HEK293 (cell line): ENCODE data around the gene ASXL1.

Source experiments
- CTCF ChIA-PET: fragments of 350-600 bp; formaldehyde crosslinking; extraction: SDS; loops from one replicate; lab custom pipeline; 2021; ENCODE audit warnings: antibody characterized with exemption; lab: Yijun Ruan, JAX
- POLR2A ChIA-PET: fragments of 300-600 bp; formaldehyde crosslinking; extraction: SDS; loops from one replicate; lab custom pipeline; 2020; ENCODE audit warnings: antibody characterized with exemption, inconsistent platforms; lab: Yijun Ruan, JAX
- H3K27ac ChIP-seq: fragments of 200-500 bp; sonication (Bioruptor generic); 2 replicates; pipeline ENCODE4 v1.5.1; 2014; ENCODE audit warnings: low read depth, low read length, control low read depth, inconsistent platforms; ENCODE audit errors: extremely low read depth
- H3K36me3 ChIP-seq, 2 experiments: fragments of 200-500 bp in 1 of 2; sonication (Bioruptor generic) in 1 of 2; 1 replicate in 1 of 2; 2 replicates in 1 of 2; pipeline ENCODE4 v1.5.1; 2014 to 2017; ENCODE audit warnings: inconsistent platforms in 2 of 2, low read length in 2 of 2; ENCODE audit not compliant: control insufficient read depth in 2 of 2, insufficient read depth in 1 of 2
- H3K4me1 ChIP-seq: fragments of 200-500 bp; sonication (Bioruptor generic); 2 replicates; pipeline ENCODE4 v1.5.1; 2014; ENCODE audit warnings: mild to moderate bottlenecking, low read length, inconsistent platforms; ENCODE audit not compliant: control insufficient read depth, insufficient read depth
- H3K4me3 ChIP-seq: 2 replicates; pipeline ENCODE4 v1.5.1; 2011; ENCODE audit warnings: low read depth, mild to moderate bottlenecking, control low read depth, low read length, moderate library complexity
- H3K9me3 ChIP-seq: fragments of 200-500 bp; sonication (Bioruptor generic); 2 replicates; pipeline ENCODE4 v1.5.1; 2014; ENCODE audit warnings: low read depth, low read length, inconsistent platforms; ENCODE audit not compliant: control insufficient read depth, insufficient read depth
- GLI4 ChIP-seq: fragments of 450-650 bp; formaldehyde crosslinking; IDR thresholded peaks from 2 replicates; pipeline ENCODE4 v1.5.1; 2016; ENCODE audit warnings: missing biosample characterization, missing genetic modification characterization
- GLIS1 ChIP-seq: fragments of 450-650 bp; formaldehyde crosslinking; IDR thresholded peaks from 2 replicates; pipeline ENCODE4 v1.5.1; 2016; ENCODE audit warnings: missing biosample characterization, missing genetic modification characterization
- INSM2 ChIP-seq: fragments of 450-650 bp; formaldehyde crosslinking; IDR thresholded peaks from 2 replicates; pipeline ENCODE4 v1.5.1; 2016; ENCODE audit warnings: missing biosample characterization, missing genetic modification characterization
- KLF10 ChIP-seq: fragments of 450-650 bp; IDR thresholded peaks from 2 replicates; pipeline ENCODE4 v1.5.1; 2018; ENCODE audit warnings: missing biosample characterization, mild to moderate bottlenecking, missing genetic modification characterization
- KLF7 ChIP-seq: fragments of 450-650 bp; formaldehyde crosslinking; IDR thresholded peaks from 2 replicates; pipeline ENCODE4 v1.5.1; 2016; ENCODE audit warnings: missing biosample characterization, missing genetic modification characterization, borderline replicate concordance
- KLF9 ChIP-seq: fragments of 450-650 bp; formaldehyde crosslinking; IDR thresholded peaks from 2 replicates; pipeline ENCODE4 v1.5.1; 2016; ENCODE audit warnings: missing biosample characterization, missing genetic modification characterization, low read depth
- MZF1 ChIP-seq: fragments of 450-650 bp; formaldehyde crosslinking; IDR thresholded peaks from 2 replicates; pipeline ENCODE4 v1.5.1; 2017; ENCODE audit warnings: missing biosample characterization, missing genetic modification characterization, borderline replicate concordance
- PBX3 ChIP-seq: sonication (generic); formaldehyde crosslinking; IDR thresholded peaks from 2 replicates; pipeline ENCODE4 v1.8.1; 2022; ENCODE audit warnings: mild to moderate bottlenecking, moderate library complexity, missing genetic modification reagents
- RBAK ChIP-seq: fragments of 450-650 bp; formaldehyde crosslinking; IDR thresholded peaks from 2 replicates; pipeline ENCODE4 v1.5.1; 2016; ENCODE audit warnings: missing biosample characterization, missing genetic modification characterization
- SETDB1 ChIP-seq: IDR thresholded peaks from one replicate; pipeline ENCODE4 v1.6.1; 2017; ENCODE audit warnings: mild to moderate bottlenecking, low read length, moderate library complexity, mixed read lengths; ENCODE audit not compliant: insufficient read length
- SP7 ChIP-seq: fragments of 450-650 bp; formaldehyde crosslinking; IDR thresholded peaks from 2 replicates; pipeline ENCODE4 v1.5.1; 2016; ENCODE audit warnings: missing biosample characterization, missing genetic modification characterization
- YY2 ChIP-seq: fragments of 450-650 bp; formaldehyde crosslinking; IDR thresholded peaks from 2 replicates; pipeline ENCODE4 v1.5.1; 2016; ENCODE audit warnings: missing biosample characterization, missing genetic modification characterization
- ZBTB49 ChIP-seq: fragments of 450-650 bp; formaldehyde crosslinking; IDR thresholded peaks from 2 replicates; pipeline ENCODE4 v1.5.1; 2016; ENCODE audit warnings: missing biosample characterization, missing genetic modification characterization, low read depth
- ZFP3 ChIP-seq: fragments of 450-650 bp; formaldehyde crosslinking; IDR thresholded peaks from 2 replicates; pipeline ENCODE4 v1.5.1; 2016; ENCODE audit warnings: low read depth, missing biosample characterization, missing genetic modification characterization
- ZNF112 ChIP-seq: fragments of 450-650 bp; formaldehyde crosslinking; IDR thresholded peaks from 2 replicates; pipeline ENCODE4 v1.5.0; 2017; ENCODE audit warnings: missing biosample characterization, missing genetic modification characterization
- ZNF274 ChIP-seq, 2 experiments: fragments of 200-500 bp in 1 of 2; fragments of 450-650 bp in 1 of 2; sonication (Bioruptor generic) in 1 of 2; formaldehyde crosslinking in 1 of 2; IDR thresholded peaks; 2 replicates each; pipeline versions ENCODE4 v1.5.1 to v1.6.1; 2014 to 2016; ENCODE audit warnings: borderline replicate concordance in 1 of 2, inconsistent platforms in 1 of 2, low read length in 1 of 2, missing biosample characterization in 1 of 2, missing genetic modification characterization in 1 of 2
- ZNF311 ChIP-seq: fragments of 450-650 bp; formaldehyde crosslinking; IDR thresholded peaks from 2 replicates; pipeline ENCODE4 v1.5.1; 2017; ENCODE audit warnings: missing biosample characterization, missing genetic modification characterization, borderline replicate concordance
- ZNF335 ChIP-seq: fragments of 450-650 bp; formaldehyde crosslinking; conservative IDR thresholded peaks from 2 replicates; pipeline ENCODE4 v1.5.1; 2016; ENCODE audit warnings: missing biosample characterization, missing genetic modification characterization
- ZNF555 ChIP-seq: fragments of 450-650 bp; formaldehyde crosslinking; conservative IDR thresholded peaks from 2 replicates; pipeline ENCODE4 v1.5.1; 2017; ENCODE audit warnings: missing biosample characterization, mild to moderate bottlenecking, missing genetic modification characterization, inconsistent platforms
- ZNF558 ChIP-seq: fragments of 450-650 bp; formaldehyde crosslinking; IDR thresholded peaks from 2 replicates; pipeline ENCODE4 v1.5.1; 2016; ENCODE audit warnings: missing biosample characterization, missing genetic modification characterization
- ZNF580 ChIP-seq: fragments of 450-650 bp; formaldehyde crosslinking; IDR thresholded peaks from 2 replicates; pipeline ENCODE4 v1.5.1; 2016; ENCODE audit warnings: missing biosample characterization, missing genetic modification characterization
- ZNF596 ChIP-seq: fragments of 450-650 bp; IDR thresholded peaks from 2 replicates; pipeline ENCODE4 v1.5.0; 2018; ENCODE audit warnings: missing biosample characterization, mild to moderate bottlenecking, missing genetic modification characterization, moderate library complexity
- ZNF600 ChIP-seq: fragments of 450-650 bp; formaldehyde crosslinking; IDR thresholded peaks from 2 replicates; pipeline ENCODE4 v1.5.1; 2016; ENCODE audit warnings: missing biosample characterization, missing genetic modification characterization
- ZNF645 ChIP-seq: fragments of 450-650 bp; formaldehyde crosslinking; IDR thresholded peaks from 2 replicates; pipeline ENCODE4; 2016; ENCODE audit warnings: missing biosample characterization, missing genetic modification characterization
- ZNF660 ChIP-seq: fragments of 450-650 bp; IDR thresholded peaks from 2 replicates; pipeline ENCODE4 v1.5.1; 2018; ENCODE audit warnings: missing biosample characterization, mild to moderate bottlenecking, missing genetic modification characterization
- ZNF776 ChIP-seq: fragments of 450-650 bp; formaldehyde crosslinking; IDR thresholded peaks from 2 replicates; pipeline ENCODE4 v1.5.0; 2017; ENCODE audit warnings: missing biosample characterization, missing genetic modification characterization, borderline replicate concordance
- ZNF785 ChIP-seq: fragments of 450-650 bp; formaldehyde crosslinking; IDR thresholded peaks from 2 replicates; pipeline ENCODE4 v1.5.1; 2016; ENCODE audit warnings: missing biosample characterization, missing genetic modification characterization

The ASXL1 gene

GRCh38 chr20:32353848-32354496, 4.2 kb upstream of the ASXL1 start:
- CTCF ChIA-PET, result no interaction called here
- no peak for TF ChIP-seq ZFP3 (tag by site-specific recombination)
- no peak for TF ChIP-seq GLI4 (tag by site-specific recombination)
- TF ChIP-seq ZNF311 (tag by site-specific recombination), result no peak
- TF ChIP-seq ZBTB49 (tag by site-specific recombination), result no peak
- TF ChIP-seq KLF7 (tag by site-specific recombination), result no peak
- no peak for TF ChIP-seq ZNF596 (tag by site-specific recombination)
- TF ChIP-seq MZF1 (tag by site-specific recombination), result no peak
- no peak for TF ChIP-seq ZNF555
- TF ChIP-seq ZNF580 (tag by site-specific recombination), result no peak
- no peak for TF ChIP-seq SETDB1
- no peak for TF ChIP-seq YY2 (tag by site-specific recombination)
- TF ChIP-seq, all 188 proteins: peak for 0
- H3K36me3 ChIP-seq, result no peaks in the 10 kb centered on the region
- peaks cover 10% of the 10 kb centered on the region for H3K4me1 ChIP-seq
- H3K27ac ChIP-seq, result no peak overlapping the region
- H3K9me3 ChIP-seq, result no peaks in the 10 kb centered on the region
- POLR2A ChIA-PET, result no interaction called here
- no peak overlapping the region for H3K4me3 ChIP-seq

GRCh38 chr20:32354592-32355416, 3.3 kb upstream of the ASXL1 start:
- Histone ChIP-seq H3K27ac (peak overlapping the region; percentile 8; the same call in 1 of the 2 replicates), H3K4me3 (no peak overlapping the region), H3K9me3 (no peaks in the 10 kb centered on the region), H3K36me3 (no peaks in the 10 kb centered on the region), H3K4me1 (peaks cover 10% of the 10 kb centered on the region)
- CTCF ChIA-PET, result interaction anchor here (0.6 kb wide), 1 partner anchor 27 kb away, joined by 4 read pairs; no protein-coding TSS in a partner anchor
- POLR2A ChIA-PET, result interaction anchor here (0.6 kb wide), 1 partner anchor 263 kb away, joined by 3 read pairs; no protein-coding TSS in a partner anchor
- TF ChIP-seq ZNF112 (tag by site-specific recombination), result no peak
- TF ChIP-seq ZNF776 (tag by site-specific recombination), result no peak
- TF ChIP-seq KLF10 (tag by site-specific recombination), result no peak; the same call in 1 of the 2 replicates
- TF ChIP-seq SP7 (tag by site-specific recombination), result peak; percentile 47; the same call in 1 of the 2 replicates
- no peak for TF ChIP-seq ZNF335 (tag by site-specific recombination)
- no peak for TF ChIP-seq ZNF645 (tag by site-specific recombination)
- TF ChIP-seq ZNF600 (tag by site-specific recombination), result peak; percentile 78; the same call in 1 of the 2 replicates
- TF ChIP-seq ZNF785, result no peak
- TF ChIP-seq KLF9 (tag by site-specific recombination), result no peak
- TF ChIP-seq PBX3 (CRISPR knock-in tag), result no peak
- TF ChIP-seq ZNF274 (IDR thresholded peaks at IDR 0.05; ENCODE audit: low read length), result no peak
- TF ChIP-seq ZNF274 (tag by site-specific recombination; IDR thresholded peaks at IDR 0.05; ENCODE audit: borderline replicate concordance), result no peak
- TF ChIP-seq ZNF558 (tag by site-specific recombination), result no peak
- peak; percentile 74; the same call in 1 of the 2 replicates for TF ChIP-seq INSM2
- no peak for TF ChIP-seq RBAK
- TF ChIP-seq ZNF660 (tag by site-specific recombination), result no peak
- peak; percentile 94 for TF ChIP-seq GLIS1 (tag by site-specific recombination)
